Stimulated activated CD4-positive, alpha-beta T cell treated with anti-CD3 and anti-CD28 coated beads, Interleukin-12 subunit alpha, Interleukin-12 subunit beta, amount 100 ng/mL, for 24 hours (primary cell): Measurements from ENCODE around the gene ZNF30.
"Not testable (repeated sequence)": the region's sequence is repeated elsewhere in the genome, so short reads cannot be mapped to it uniquely, and the experiment has no call there.

Source experiments
- DNase-seq, 2 experiments: peaks; one replicate each; pipeline ENCODE4 v3.0.0-alpha.2; 2020; ENCODE audit warnings: low read depth in 2 of 2

The ZNF30 gene

GRCh38 chr19:34985249-34986022 lies 58.7 kb downstream of the ZNF30 start:
- DNase-seq: no peak

- DNase-seq: no peak
Observed at GRCh38 chr19:34988119-34988518, 61.4 kb downstream of the ZNF30 start.

GRCh38 chr19:34989298-34989697 lies 62.6 kb downstream of the ZNF30 start:
- no peak for DNase-seq

GRCh38 chr19:34990578-34991192 lies 64.0 kb downstream of the ZNF30 start:
- DNase-seq: peak in 1 of 2 experiments; percentile 50

- DNase-seq: no peak
Observed at GRCh38 chr19:34991542-34992333, 65.0 kb downstream of the ZNF30 start.

- not testable (repeated sequence) for DNase-seq
Observed at GRCh38 chr19:34992582-34992981, 65.9 kb downstream of the ZNF30 start.

- DNase-seq: no peak
Observed at GRCh38 chr19:34994286-34994642, 67.6 kb downstream of the ZNF30 start.
